ENCODE data around the gene FYN.
A peak's percentile ranks its signal among the peaks of the same experiment; 100 is the strongest.

Gene FYN

DNA sequence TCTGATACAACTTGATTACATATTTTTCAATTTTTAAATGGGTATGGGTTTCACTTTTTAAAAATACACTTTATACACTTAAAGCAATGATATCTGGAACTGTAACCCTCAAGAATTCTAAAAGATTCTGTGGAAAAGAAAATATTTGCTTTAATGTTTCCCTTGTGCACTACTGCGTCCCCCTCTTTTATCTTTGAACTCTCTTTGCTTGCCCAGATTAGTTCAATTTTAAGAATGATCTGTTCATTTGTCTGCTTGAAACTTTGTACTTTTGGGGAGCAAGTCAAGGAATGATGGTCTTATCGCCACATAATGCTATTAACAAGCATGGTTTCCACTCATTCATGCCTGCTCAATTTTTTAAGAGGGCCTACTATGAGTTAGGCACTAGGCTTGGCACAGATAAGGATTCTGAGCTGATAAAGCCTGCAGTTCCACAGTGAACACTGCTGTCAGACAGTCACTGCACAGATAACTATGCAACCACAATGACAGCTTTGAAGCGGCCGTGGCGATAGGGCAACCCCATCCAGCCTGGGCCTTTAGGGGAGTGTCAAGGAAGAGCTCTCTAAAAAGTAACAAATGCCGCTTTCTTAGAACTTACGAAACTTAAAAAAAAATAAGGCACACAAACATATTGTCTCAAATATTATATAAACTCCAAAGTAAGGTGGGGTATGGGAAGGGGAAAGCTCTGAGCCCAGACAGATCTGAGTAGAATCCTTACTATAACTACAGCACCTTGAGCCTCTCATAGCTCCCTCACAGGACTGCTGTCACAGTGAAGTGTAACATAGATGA lies 29.7 kb downstream of the FYN start:
- peak; percentile 54 for DNase-seq (ENCODE audit: low read depth)
- H3K4me3 ChIP-seq (ENCODE audit: low read depth, low read length): no peak overlapping the region
- TF ChIP-seq, protein P1, sequence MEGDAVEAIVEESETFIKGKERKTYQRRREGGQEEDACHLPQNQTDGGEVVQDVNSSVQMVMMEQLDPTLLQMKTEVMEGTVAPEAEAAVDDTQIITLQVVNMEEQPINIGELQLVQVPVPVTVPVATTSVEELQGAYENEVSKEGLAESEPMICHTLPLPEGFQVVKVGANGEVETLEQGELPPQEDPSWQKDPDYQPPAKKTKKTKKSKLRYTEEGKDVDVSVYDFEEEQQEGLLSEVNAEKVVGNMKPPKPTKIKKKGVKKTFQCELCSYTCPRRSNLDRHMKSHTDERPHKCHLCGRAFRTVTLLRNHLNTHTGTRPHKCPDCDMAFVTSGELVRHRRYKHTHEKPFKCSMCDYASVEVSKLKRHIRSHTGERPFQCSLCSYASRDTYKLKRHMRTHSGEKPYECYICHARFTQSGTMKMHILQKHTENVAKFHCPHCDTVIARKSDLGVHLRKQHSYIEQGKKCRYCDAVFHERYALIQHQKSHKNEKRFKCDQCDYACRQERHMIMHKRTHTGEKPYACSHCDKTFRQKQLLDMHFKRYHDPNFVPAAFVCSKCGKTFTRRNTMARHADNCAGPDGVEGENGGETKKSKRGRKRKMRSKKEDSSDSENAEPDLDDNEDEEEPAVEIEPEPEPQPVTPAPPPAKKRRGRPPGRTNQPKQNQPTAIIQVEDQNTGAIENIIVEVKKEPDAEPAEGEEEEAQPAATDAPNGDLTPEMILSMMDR (IDR thresholded peaks at IDR 0.05; ENCODE audit: low read depth, low read length): no peak
- no peak for TF ChIP-seq MYC (IDR thresholded peaks at IDR 0.05; ENCODE audit: low read depth, low read length)
- TF ChIP-seq POLR2A (IDR thresholded peaks at IDR 0.05; ENCODE audit: extremely low read depth, insufficient read length): no peak
- TF ChIP-seq, protein P2, sequence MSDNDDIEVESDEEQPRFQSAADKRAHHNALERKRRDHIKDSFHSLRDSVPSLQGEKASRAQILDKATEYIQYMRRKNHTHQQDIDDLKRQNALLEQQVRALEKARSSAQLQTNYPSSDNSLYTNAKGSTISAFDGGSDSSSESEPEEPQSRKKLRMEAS (IDR thresholded peaks at IDR 0.05; ENCODE audit: low read depth, low read length): no peak

DNA sequence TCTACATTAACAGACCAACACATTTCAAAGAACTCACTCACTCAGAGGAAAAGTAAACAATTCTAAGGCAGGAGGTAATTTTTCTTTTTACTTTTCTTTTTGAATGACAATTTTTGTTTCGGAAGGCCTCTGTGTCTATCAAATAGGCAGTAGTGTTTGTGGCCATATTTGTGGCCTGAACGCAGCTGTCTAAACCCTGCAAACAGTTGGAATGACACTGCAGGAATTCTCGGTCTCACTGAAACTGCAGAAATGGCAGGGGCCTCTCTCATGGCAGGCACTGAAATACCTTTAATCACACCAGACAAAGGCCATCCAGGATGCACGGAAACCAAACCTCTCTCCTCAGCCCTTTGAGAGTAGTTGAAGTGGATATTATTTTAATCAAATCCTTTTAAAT lies 30.4 kb downstream of the FYN start:
- peak; percentile 46 for DNase-seq (ENCODE audit: low read depth)
- TF ChIP-seq MYC (IDR thresholded peaks at IDR 0.05; ENCODE audit: low read depth, low read length): no peak
- TF ChIP-seq, protein P1 (IDR thresholded peaks at IDR 0.05; ENCODE audit: low read depth, low read length): no peak
- TF ChIP-seq, protein P2 (IDR thresholded peaks at IDR 0.05; ENCODE audit: low read depth, low read length): no peak
- TF ChIP-seq POLR2A (IDR thresholded peaks at IDR 0.05; ENCODE audit: extremely low read depth, insufficient read length): no peak
- no peak overlapping the region for H3K4me3 ChIP-seq (ENCODE audit: low read depth, low read length)

DNA sequence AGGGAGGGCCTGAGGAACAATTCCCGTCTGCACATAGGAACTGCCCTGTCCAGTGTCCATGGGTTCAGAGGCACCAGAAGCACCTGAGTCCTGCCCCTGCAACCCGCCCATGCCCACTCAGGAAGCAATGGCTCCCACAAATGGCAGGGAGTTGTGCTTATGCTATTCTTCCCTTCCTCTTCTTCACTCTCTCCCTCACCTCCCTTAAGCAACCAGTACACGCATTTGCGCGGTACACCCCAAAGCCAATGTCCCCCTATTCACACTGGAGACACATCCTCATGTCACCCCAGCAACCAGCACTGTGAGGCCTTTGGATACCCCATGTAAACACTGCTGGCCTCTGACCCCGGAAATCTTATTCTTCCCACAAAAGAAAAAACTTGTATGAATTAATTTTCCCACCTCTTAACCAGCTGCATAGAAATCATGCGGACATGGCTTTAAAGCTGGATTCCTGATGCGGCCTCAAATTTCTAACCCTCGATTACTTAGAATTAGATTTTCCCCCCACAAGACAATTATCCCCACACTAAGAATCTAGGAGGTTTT lies 30.9 kb downstream of the FYN start:
- DNase-seq (ENCODE audit: low read depth): peak; percentile 43
- H3K4me3 ChIP-seq (ENCODE audit: low read depth, low read length): no peak overlapping the region
- no peak for TF ChIP-seq POLR2A (IDR thresholded peaks at IDR 0.05; ENCODE audit: extremely low read depth, insufficient read length)
- TF ChIP-seq MYC (IDR thresholded peaks at IDR 0.05; ENCODE audit: low read depth, low read length): no peak
- TF ChIP-seq, protein P2 (IDR thresholded peaks at IDR 0.05; ENCODE audit: low read depth, low read length): no peak
- TF ChIP-seq, protein P1 (IDR thresholded peaks at IDR 0.05; ENCODE audit: low read depth, low read length): no peak

DNA sequence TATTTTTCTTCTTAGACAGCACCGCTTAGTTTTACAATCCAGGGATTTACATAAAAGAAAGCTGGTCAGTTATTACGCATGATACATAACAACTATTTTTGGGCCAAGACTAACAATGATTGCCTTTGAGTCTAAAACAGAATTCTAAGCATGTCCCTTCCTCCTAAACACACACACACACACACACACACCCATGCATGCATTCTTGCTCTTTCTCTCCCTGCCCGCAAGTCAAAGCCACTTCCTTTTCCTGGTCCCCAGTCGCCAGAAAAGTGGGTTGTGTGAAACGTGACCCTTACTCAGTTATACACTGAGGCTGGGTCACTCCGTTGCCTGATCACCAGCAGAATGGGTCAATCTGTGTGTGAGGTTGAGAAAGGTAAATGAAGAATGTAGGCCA lies 31.4 kb downstream of the FYN start:
- peak; percentile 84 for DNase-seq (ENCODE audit: low read depth)
- no peak overlapping the region for H3K4me3 ChIP-seq (ENCODE audit: low read depth, low read length)
- TF ChIP-seq, protein P2 (IDR thresholded peaks at IDR 0.05; ENCODE audit: low read depth, low read length): no peak
- TF ChIP-seq, protein P1 (IDR thresholded peaks at IDR 0.05; ENCODE audit: low read depth, low read length): no peak
- TF ChIP-seq MYC (IDR thresholded peaks at IDR 0.05; ENCODE audit: low read depth, low read length) (no peak), POLR2A (IDR thresholded peaks at IDR 0.05; ENCODE audit: extremely low read depth, insufficient read length) (no peak)

DNA sequence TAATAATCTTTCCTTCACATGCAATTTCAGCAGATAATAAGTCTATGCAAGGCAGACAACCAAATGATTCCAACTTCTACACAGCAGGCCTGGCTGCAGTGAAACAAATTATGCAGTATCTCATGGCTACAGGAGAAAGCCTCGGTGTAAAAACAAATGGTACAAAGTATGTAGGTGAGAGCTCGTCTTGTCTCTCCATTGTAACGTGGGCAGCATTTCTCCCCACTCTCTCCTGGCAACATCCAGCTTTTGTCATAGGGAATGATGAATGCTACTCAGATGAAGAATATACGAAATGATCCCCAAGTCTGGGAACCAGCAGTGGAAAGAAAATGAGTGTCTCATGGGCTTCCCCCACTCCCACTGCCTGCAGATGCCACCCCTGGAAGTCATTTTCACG lies 32.4 kb downstream of the FYN start:
- DNase-seq (ENCODE audit: low read depth): no peak
- H3K4me3 ChIP-seq (ENCODE audit: low read depth, low read length): no peak overlapping the region
- no peak for TF ChIP-seq POLR2A (IDR thresholded peaks at IDR 0.05; ENCODE audit: extremely low read depth, insufficient read length)
- TF ChIP-seq, protein P1 (IDR thresholded peaks at IDR 0.05; ENCODE audit: low read depth, low read length): no peak
- TF ChIP-seq, protein P2 (IDR thresholded peaks at IDR 0.05; ENCODE audit: low read depth, low read length): no peak
- TF ChIP-seq MYC (IDR thresholded peaks at IDR 0.05; ENCODE audit: low read depth, low read length): no peak
